ENCODE measurements around the gene GMDS.

DNA sequence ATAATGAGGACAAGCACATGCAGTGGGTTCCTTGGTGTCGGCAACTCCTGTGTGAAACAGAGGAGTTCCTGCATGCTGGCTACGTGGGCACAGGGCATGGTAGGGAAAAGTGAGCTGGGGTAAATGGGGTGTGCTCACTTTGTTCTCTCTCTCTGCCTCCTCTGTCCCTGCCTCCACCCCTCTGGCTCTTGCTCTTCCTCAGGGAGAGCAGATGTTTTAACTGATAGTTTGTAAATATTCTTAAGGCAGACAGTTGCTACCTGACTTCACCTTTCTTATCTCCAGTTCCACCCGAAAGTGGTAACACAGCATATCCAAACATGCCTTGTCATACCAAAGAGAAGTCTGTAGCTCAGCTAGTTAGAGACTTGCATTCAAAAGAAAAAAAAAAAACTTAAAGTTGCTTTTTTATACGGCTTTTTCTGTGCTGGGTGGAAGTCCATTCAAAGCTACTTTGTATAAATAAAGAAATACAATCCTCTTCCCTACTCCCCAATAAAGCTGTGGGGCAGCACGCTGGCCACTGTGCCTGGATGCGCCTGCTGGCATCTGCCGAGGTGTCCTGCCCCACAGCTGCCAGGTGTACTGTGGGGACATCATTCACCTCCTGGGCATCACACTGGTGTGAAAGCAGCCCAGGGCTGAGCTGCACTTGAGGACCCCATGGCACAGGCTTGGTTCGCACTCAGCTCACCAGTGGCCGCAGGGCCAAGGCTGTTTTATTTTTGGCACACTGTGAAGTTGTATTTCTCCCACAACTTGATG lies 542.1 kb downstream of the GMDS start:
- TF ChIP-seq, protein P1, sequence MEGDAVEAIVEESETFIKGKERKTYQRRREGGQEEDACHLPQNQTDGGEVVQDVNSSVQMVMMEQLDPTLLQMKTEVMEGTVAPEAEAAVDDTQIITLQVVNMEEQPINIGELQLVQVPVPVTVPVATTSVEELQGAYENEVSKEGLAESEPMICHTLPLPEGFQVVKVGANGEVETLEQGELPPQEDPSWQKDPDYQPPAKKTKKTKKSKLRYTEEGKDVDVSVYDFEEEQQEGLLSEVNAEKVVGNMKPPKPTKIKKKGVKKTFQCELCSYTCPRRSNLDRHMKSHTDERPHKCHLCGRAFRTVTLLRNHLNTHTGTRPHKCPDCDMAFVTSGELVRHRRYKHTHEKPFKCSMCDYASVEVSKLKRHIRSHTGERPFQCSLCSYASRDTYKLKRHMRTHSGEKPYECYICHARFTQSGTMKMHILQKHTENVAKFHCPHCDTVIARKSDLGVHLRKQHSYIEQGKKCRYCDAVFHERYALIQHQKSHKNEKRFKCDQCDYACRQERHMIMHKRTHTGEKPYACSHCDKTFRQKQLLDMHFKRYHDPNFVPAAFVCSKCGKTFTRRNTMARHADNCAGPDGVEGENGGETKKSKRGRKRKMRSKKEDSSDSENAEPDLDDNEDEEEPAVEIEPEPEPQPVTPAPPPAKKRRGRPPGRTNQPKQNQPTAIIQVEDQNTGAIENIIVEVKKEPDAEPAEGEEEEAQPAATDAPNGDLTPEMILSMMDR (IDR thresholded peaks at IDR 0.05): no peak
- no peak for TF ChIP-seq EZH2 (IDR thresholded peaks at IDR 0.05; ENCODE audit: borderline replicate concordance, insufficient read depth, low read depth, low read length, poor library complexity, severe bottlenecking)
